ENCODE data around the gene PUM1.

- TF ChIP-seq POLR2AphosphoS5 (IDR thresholded peaks at IDR 0.05; ENCODE audit: low read depth, low read length): no peak
- no peak for TF ChIP-seq TAF1 (IDR thresholded peaks at IDR 0.05; ENCODE audit: borderline replicate concordance, low read depth, low read length)
- no peak for TF ChIP-seq POLR2A (IDR thresholded peaks at IDR 0.05; ENCODE audit: low read depth, low read length)
Measured at GRCh38 chr1:31110846-31111245, 45.3 kb upstream of the PUM1 start.

Measured in GM12892 (cell line).